ENCODE data around the gene BTBD2.

DNA sequence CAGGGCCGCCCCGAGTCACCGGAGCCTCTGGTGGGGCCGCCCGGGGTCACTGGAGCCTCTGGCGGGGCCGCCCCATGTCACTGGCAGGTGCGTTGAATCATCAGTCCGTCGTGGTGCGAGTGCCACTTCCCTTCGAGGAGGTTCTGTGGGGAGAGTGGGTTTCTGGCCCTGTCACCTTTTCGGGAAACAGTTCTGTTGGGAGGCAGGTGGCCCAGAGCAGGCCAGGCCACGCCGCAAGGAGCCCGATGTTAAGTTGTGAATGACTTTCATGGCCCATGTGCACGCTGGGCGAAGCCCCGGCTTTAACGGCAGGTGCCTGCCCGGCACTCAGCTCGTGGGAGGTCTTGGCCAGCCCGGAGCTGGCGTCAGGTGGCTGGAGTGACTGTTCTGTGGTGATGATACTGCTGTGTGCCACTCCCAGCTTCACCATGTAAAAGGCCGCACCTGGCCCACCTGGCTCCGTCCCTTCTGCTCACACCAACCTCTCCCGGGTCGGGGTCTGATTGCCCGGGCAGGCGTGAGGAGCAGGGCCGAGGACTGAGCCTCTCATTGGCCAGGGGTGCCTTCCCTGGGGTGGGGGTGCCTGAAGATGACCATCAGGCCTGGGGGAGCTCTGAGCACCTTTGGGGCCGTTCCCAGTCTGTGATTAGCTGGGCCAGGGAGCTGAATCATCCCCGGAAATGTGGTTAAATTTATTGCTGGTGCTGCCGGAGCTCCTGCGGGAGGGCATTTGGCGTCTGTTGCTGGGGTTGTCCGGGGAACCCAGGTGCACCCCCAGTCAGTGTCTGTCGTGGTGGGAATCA lies 45.3 kb downstream of the BTBD2 start:
- TF ChIP-seq CTCF (IDR thresholded peaks at IDR 0.05; ENCODE audit: low read length) (no peak), EZH2phosphoT487 (IDR thresholded peaks at IDR 0.05; ENCODE audit: low read length) (no peak), EZH2 (optimal IDR thresholded peaks at IDR 0.05; ENCODE audit: low read depth, low read length) (no peak)

Measured in MM.1S (cell line).